Daoy (cell line): Measurements from ENCODE around the gene HDAC8. TPM values are rescaled to one million over a fixed set of nuclear protein-coding genes. Genes with fewer than 3 reads are reported as not detected.
"Not testable (repeated sequence)": the region's sequence is repeated elsewhere in the genome, so short reads cannot be mapped to it uniquely, and the experiment has no call there.

Experiments
- DNase-seq: peaks from one replicate; pipeline ENCODE4 v3.0.0-alpha.2; 2015; ENCODE audit warnings: low read depth
- total RNA-seq: library from RNA; depleted of rRNA; stranded (reverse); fragments of >200 nt; shearing (Covaris generic); gene quantifications from 2 replicates; pipeline ENCODE4 v1.2.3, GENCODE V29; 2014

The HDAC8 gene
- total RNA-seq, 1 experiment from 2014 or later = 20.5 TPM

- no peak for DNase-seq
Observed at GRCh38 chrX:72461766-72462165, 110.9 kb downstream of the HDAC8 start.

- DNase-seq = no peak
Observed at GRCh38 chrX:72461288-72461687, 111.4 kb downstream of the HDAC8 start.

- no peak for DNase-seq
Observed at GRCh38 chrX:72460715-72461114, 111.9 kb downstream of the HDAC8 start.

GRCh38 chrX:72449034-72449433, 123.6 kb downstream of the HDAC8 start:
- not testable (repeated sequence) for DNase-seq

- not testable (repeated sequence) for DNase-seq
Observed at GRCh38 chrX:72440764-72441163, 131.9 kb downstream of the HDAC8 start.

- no peak for DNase-seq
Observed at GRCh38 chrX:72436010-72436409, 136.6 kb downstream of the HDAC8 start.

GRCh38 chrX:72430405-72430968, 142.2 kb downstream of the HDAC8 start:
- no peak for DNase-seq

GRCh38 chrX:72421797-72422196, 150.8 kb downstream of the HDAC8 start:
- DNase-seq = no peak

- DNase-seq = no peak
Observed at GRCh38 chrX:72409993-72410392, 162.7 kb downstream of the HDAC8 start.

GRCh38 chrX:72408885-72409284, 163.8 kb downstream of the HDAC8 start:
- DNase-seq = no peak

- DNase-seq = not testable (repeated sequence)
Observed at GRCh38 chrX:72405136-72405535, 167.5 kb downstream of the HDAC8 start.

GRCh38 chrX:72402614-72403013, 170.0 kb downstream of the HDAC8 start:
- no peak for DNase-seq

- no peak for DNase-seq
Observed at GRCh38 chrX:72399816-72400215, 172.8 kb downstream of the HDAC8 start.

GRCh38 chrX:72396117-72396516, 176.5 kb downstream of the HDAC8 start:
- DNase-seq = no peak

- no peak for DNase-seq
Observed at GRCh38 chrX:72395237-72395636, 177.4 kb downstream of the HDAC8 start.

- DNase-seq = no peak
Observed at GRCh38 chrX:72394518-72395170, 178.0 kb downstream of the HDAC8 start.

- DNase-seq = no peak
Observed at GRCh38 chrX:72393836-72394517, 178.7 kb downstream of the HDAC8 start.

GRCh38 chrX:72392816-72393800, 179.5 kb downstream of the HDAC8 start:
- DNase-seq = no peak

GRCh38 chrX:72392042-72392441, 180.6 kb downstream of the HDAC8 start:
- no peak for DNase-seq

GRCh38 chrX:72387247-72387646, 185.4 kb downstream of the HDAC8 start:
- DNase-seq = no peak

GRCh38 chrX:72382202-72382595, 190.4 kb downstream of the HDAC8 start:
- no peak for DNase-seq
